WTC11 (cell line): ENCODE results near the gene JAKMIP1. TPM values are rescaled to one million over a fixed set of nuclear protein-coding genes. Genes with fewer than 3 reads are reported as not detected.

Source experiments
- ATAC-seq: fragments of 200-7000 bp; cut with Tn5 transposase; 2 replicates; pipeline ENCODE4 v1.10.0; 2021; ENCODE audit warnings: mild to moderate bottlenecking, moderate library complexity
- CTCF ChIA-PET: fragments of 300-600 bp; sonication (Branson Sonifier 250); formaldehyde crosslinking; loops from one replicate; lab custom pipeline; 2021; ENCODE audit warnings: antibody characterized with exemption; lab: Charles Lee
- POLR2A ChIA-PET: fragments of 350-600 bp; sonication (Branson Sonifier 250); formaldehyde crosslinking; loops from one replicate; lab custom pipeline; 2021; ENCODE audit warnings: antibody characterized with exemption; lab: Charles Lee
- DNase-seq: peaks from one replicate; pipeline ENCODE4 v3.0.0; 2021; ENCODE audit warnings: low spot score
- H3K27ac Mint-ChIP-seq: 2 replicates; pipeline ENCODE4 v1.8.0; 2021; ENCODE audit warnings: mixed read lengths
- H3K27me3 Mint-ChIP-seq: 2 replicates; pipeline ENCODE4 v1.8.0; 2021; ENCODE audit warnings: low read depth, mild to moderate bottlenecking, moderate library complexity, mixed read lengths
- H3K36me3 Mint-ChIP-seq: 2 replicates; pipeline ENCODE4 v1.8.0; 2021; ENCODE audit warnings: mixed read lengths
- H3K4me1 Mint-ChIP-seq: 2 replicates; pipeline ENCODE4 v1.8.0; 2022; ENCODE audit warnings: mixed read lengths
- H3K4me3 Mint-ChIP-seq: 2 replicates; pipeline ENCODE4 v1.8.0; 2021; ENCODE audit warnings: mild to moderate bottlenecking, moderate library complexity, mixed read lengths
- H3K9me3 Mint-ChIP-seq: 2 replicates; pipeline ENCODE4 v1.8.0; 2021; ENCODE audit warnings: mixed read lengths
- CREB1 ChIP-seq: sonication (generic); formaldehyde crosslinking; IDR thresholded peaks from 2 replicates; pipeline ENCODE4 v1.8.0; 2023; ENCODE audit warnings: mild to moderate bottlenecking, missing genetic modification reagents
- E2F5 ChIP-seq: sonication (generic); formaldehyde crosslinking; IDR thresholded peaks from 2 replicates; pipeline ENCODE4 v1.8.1; 2022; ENCODE audit warnings: mild to moderate bottlenecking, moderate library complexity, missing genetic modification reagents
- FOXJ3 ChIP-seq: sonication (generic); formaldehyde crosslinking; IDR thresholded peaks from 2 replicates; pipeline ENCODE4 v1.9.0; 2021; ENCODE audit warnings: missing genetic modification reagents, mild to moderate bottlenecking, borderline replicate concordance
- GTF2I ChIP-seq: fragments of 250-450 bp; sonication (Bioruptor Pico); conservative IDR thresholded peaks from 2 replicates; pipeline ENCODE4 v1.4.0; 2021; ENCODE audit warnings: mild to moderate bottlenecking
- JAZF1 ChIP-seq: fragments of 250-450 bp; sonication (Bioruptor Pico); IDR thresholded peaks from 2 replicates; pipeline ENCODE4 v1.9.0; 2021; ENCODE audit warnings: moderate library complexity, mild to moderate bottlenecking, inconsistent platforms
- MLX ChIP-seq: sonication (generic); formaldehyde crosslinking; IDR thresholded peaks from 2 replicates; pipeline ENCODE4 v1.8.1; 2023; ENCODE audit warnings: mild to moderate bottlenecking, missing genetic modification reagents, moderate library complexity
- MXD4 ChIP-seq: fragments of 250-450 bp; sonication (Bioruptor Pico); IDR thresholded peaks from 2 replicates; pipeline ENCODE4 v1.8.0; 2021; ENCODE audit warnings: mild to moderate bottlenecking, moderate library complexity, borderline replicate concordance
- SP1 ChIP-seq: sonication (generic); formaldehyde crosslinking; conservative IDR thresholded peaks from 2 replicates; pipeline ENCODE4 v1.8.1; 2022; ENCODE audit warnings: missing genetic modification reagents
- ZNF219 ChIP-seq: sonication (generic); formaldehyde crosslinking; IDR thresholded peaks from 2 replicates; pipeline ENCODE4 v1.8.0; 2023; ENCODE audit warnings: missing genetic modification reagents, mild to moderate bottlenecking, borderline replicate concordance
- ZNF263 ChIP-seq: sonication (generic); formaldehyde crosslinking; IDR thresholded peaks from 2 replicates; pipeline ENCODE4 v1.8.1; 2022; ENCODE audit warnings: low read depth, mild to moderate bottlenecking, moderate library complexity, missing genetic modification reagents
- ZNF317 ChIP-seq: sonication (generic); formaldehyde crosslinking; IDR thresholded peaks from 2 replicates; pipeline ENCODE4 v1.8.1; 2023; ENCODE audit warnings: low read depth, mild to moderate bottlenecking, moderate library complexity, missing genetic modification reagents, borderline replicate concordance
- total RNA-seq: library from RNA; stranded (reverse); gene quantifications from 3 replicates; pipeline ENCODE4 v1.2.3, GENCODE V29; 2021
- TF ChIP-seq, protein P1 (sequence below): sonication (generic); formaldehyde crosslinking; IDR thresholded peaks from 2 replicates; pipeline ENCODE4 v1.8.1; 2022; ENCODE audit warnings: low read depth, mild to moderate bottlenecking, moderate library complexity, missing genetic modification reagents, borderline replicate concordance
- TF ChIP-seq, protein P2 (sequence below): sonication (generic); formaldehyde crosslinking; IDR thresholded peaks from 2 replicates; pipeline ENCODE4 v1.8.0; 2023; ENCODE audit warnings: mild to moderate bottlenecking, missing genetic modification reagents

The JAKMIP1 gene
- total RNA-seq, 1 experiment from 2014 or later: 4.0 TPM

GRCh38 chr4:6180841-6181631, 19.3 kb downstream of the JAKMIP1 start:
- DNase-seq (no peak), ATAC-seq (no peak)
- peaks cover 24% of the 10 kb centered on the region for H3K9me3 Mint-ChIP-seq
- ChIA-PET CTCF (interaction anchor here (1.2 kb wide), 1 partner anchor 152 kb away, joined by 3 read pairs; no protein-coding TSS in a partner anchor), POLR2A (no interaction called here)
- H3K27me3 Mint-ChIP-seq: 0 out of 2 replicates have a peak, but pooled peaks cover 4% of the 10 kb centered on the region
- H3K4me1 Mint-ChIP-seq: peaks cover 9% of the 10 kb centered on the region
- H3K36me3 Mint-ChIP-seq: peaks cover 15% of the 10 kb centered on the region
- TF ChIP-seq, protein P1, sequence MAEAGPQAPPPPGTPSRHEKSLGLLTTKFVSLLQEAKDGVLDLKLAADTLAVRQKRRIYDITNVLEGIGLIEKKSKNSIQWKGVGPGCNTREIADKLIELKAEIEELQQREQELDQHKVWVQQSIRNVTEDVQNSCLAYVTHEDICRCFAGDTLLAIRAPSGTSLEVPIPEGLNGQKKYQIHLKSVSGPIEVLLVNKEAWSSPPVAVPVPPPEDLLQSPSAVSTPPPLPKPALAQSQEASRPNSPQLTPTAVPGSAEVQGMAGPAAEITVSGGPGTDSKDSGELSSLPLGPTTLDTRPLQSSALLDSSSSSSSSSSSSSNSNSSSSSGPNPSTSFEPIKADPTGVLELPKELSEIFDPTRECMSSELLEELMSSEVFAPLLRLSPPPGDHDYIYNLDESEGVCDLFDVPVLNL: no peak
- no peak for TF ChIP-seq ZNF219
- TF ChIP-seq ZNF263 (CRISPR knock-in tag): no peak
- TF ChIP-seq CREB1 (CRISPR knock-in tag): no peak
- no peak for TF ChIP-seq MLX (CRISPR knock-in tag)
- TF ChIP-seq FOXJ3 (CRISPR knock-in tag): no peak
- TF ChIP-seq, protein P2, sequence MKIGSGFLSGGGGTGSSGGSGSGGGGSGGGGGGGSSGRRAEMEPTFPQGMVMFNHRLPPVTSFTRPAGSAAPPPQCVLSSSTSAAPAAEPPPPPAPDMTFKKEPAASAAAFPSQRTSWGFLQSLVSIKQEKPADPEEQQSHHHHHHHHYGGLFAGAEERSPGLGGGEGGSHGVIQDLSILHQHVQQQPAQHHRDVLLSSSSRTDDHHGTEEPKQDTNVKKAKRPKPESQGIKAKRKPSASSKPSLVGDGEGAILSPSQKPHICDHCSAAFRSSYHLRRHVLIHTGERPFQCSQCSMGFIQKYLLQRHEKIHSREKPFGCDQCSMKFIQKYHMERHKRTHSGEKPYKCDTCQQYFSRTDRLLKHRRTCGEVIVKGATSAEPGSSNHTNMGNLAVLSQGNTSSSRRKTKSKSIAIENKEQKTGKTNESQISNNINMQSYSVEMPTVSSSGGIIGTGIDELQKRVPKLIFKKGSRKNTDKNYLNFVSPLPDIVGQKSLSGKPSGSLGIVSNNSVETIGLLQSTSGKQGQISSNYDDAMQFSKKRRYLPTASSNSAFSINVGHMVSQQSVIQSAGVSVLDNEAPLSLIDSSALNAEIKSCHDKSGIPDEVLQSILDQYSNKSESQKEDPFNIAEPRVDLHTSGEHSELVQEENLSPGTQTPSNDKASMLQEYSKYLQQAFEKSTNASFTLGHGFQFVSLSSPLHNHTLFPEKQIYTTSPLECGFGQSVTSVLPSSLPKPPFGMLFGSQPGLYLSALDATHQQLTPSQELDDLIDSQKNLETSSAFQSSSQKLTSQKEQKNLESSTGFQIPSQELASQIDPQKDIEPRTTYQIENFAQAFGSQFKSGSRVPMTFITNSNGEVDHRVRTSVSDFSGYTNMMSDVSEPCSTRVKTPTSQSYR: no peak
- no peak for TF ChIP-seq GTF2I
- no peak for TF ChIP-seq JAZF1 (CRISPR knock-in tag)
- no peak overlapping the region for H3K4me3 Mint-ChIP-seq
- no peak overlapping the region for H3K27ac Mint-ChIP-seq

DNA sequence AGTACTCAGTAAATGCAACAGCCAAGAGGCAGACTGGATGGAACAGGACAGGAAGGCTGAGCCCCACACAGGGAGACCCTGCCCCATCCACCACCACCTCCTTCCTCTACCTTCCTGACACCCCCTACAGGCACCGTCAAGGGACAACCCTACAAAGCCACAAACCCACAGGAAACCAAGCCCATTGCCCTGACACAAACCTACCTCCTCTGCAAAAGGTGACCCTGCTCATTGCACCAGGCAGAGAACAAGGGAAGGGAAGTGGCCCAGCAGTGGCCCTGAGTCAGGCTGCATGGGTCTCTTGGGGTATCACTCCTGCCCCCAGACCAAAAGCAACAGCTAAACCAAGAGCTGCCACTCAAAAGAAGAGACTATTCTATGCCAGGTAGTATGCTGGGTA, 21.0 kb downstream of the JAKMIP1 start:
- no peak for DNase-seq
- POLR2A ChIA-PET: no interaction called here
- H3K9me3 Mint-ChIP-seq: peaks cover 24% of the 10 kb centered on the region
- ATAC-seq: no peak
- peaks cover 6% of the 10 kb centered on the region for H3K4me1 Mint-ChIP-seq
- H3K4me3 Mint-ChIP-seq: no peak overlapping the region
- CTCF ChIA-PET: interaction anchor here (0.7 kb wide), 1 partner anchor 20 kb away, joined by 3 read pairs; no protein-coding TSS in a partner anchor
- TF ChIP-seq MXD4 (CRISPR knock-in tag) (no peak), ZNF317 (CRISPR knock-in tag) (no peak), SP1 (CRISPR knock-in tag) (no peak), E2F5 (no peak)
- TF ChIP-seq, protein P2: no peak
- peaks cover 15% of the 10 kb centered on the region for H3K36me3 Mint-ChIP-seq
- no peak overlapping the region for H3K27ac Mint-ChIP-seq
- H3K27me3 Mint-ChIP-seq: 0 out of 2 replicates have a peak, but pooled peaks cover 4% of the 10 kb centered on the region
